A549 treated with DMSO at 1 μM for 4 hours (cell line): Measurements from ENCODE around the gene HNRNPCL2. TPM values are rescaled to one million over a fixed set of nuclear protein-coding genes. Genes with fewer than 3 reads are reported as not detected.

ENCODE experiments used
- total RNA-seq: library from RNA; stranded (reverse); fragments of 200-300 nt; extraction: Qiagen RNA extraction; gene quantifications from 5 replicates; pipeline ENCODE4 v1.2.3, GENCODE V29; 2022; ENCODE audit warnings: low read depth

HNRNPCL2 gene
- not detected in 5 replicates for total RNA-seq

DNA sequence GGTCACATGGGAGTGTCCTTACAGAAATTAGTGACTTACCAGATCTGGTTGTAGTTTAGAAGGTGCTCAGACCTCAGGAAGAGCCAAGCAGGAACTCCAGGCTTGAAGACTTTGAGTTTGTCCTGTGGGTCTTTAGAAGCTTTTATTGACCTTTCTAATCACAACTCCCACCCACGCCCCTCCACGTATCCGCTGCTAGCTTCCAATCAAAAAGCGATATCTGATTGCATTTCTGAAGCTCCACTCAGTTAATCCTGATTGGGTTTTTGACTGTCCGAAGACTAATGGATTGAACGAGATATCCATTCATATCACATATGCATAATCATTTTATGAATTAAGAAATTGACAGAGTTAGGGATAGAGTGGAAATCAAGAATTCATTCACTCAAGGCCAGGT is at the start of gene HNRNPCL2:
Gene HNRNPCL2 (minus strand): TSS at position 101 of the 400 bp plus-strand sequence. CDS start 454 bp downstream, outside the sequence.

DNA sequence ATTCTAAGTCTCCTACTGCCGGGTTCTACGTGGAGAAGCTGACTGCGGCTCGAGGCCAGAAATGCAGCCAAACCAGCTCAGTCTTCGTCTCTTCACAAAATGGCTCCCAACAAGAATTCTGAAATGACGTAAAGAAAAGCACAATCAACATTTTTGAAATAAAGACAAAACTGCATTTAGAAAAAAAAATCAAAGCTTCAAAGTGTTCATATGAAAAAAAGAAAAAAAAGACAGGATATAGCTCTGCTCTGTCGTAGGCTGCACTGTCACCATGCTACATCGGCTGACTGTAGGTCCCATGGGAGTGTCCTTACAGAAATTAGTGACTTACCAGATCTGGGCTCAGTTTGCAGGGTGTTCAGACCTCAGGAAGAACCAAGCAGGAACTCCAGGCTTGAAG is 48.9 kb upstream of the HNRNPCL2 start, which contains the start of gene HNRNPCL4:
Gene HNRNPCL4 (minus strand): TSS at position 101 of the 400 bp plus-strand sequence. CDS start 164 bp downstream, outside the sequence.

DNA sequence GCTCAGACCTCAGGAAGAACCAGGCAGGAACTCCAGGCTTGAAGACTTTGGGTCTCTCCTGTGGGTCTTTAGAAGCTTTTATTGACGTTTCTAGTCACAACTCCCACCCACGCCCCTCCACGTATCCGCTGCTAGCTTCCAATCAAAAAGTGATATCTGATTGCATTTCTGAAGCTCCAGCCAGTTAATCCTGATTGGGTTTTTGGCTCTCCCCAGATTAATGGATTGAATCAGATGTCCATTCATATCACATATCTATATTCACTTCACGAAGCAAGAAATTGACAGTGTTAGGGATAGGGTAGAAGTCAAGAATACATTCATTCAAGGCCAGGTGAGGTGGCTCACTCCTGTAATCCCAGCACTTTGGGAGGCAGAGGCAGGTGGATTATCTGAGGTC is 39.3 kb upstream of the HNRNPCL2 start, which contains the start of gene PRAMEF26:
Gene PRAMEF26 (minus strand): TSS at position 101 of the 400 bp plus-strand sequence. CDS start 2,914 bp downstream, outside the sequence.

DNA sequence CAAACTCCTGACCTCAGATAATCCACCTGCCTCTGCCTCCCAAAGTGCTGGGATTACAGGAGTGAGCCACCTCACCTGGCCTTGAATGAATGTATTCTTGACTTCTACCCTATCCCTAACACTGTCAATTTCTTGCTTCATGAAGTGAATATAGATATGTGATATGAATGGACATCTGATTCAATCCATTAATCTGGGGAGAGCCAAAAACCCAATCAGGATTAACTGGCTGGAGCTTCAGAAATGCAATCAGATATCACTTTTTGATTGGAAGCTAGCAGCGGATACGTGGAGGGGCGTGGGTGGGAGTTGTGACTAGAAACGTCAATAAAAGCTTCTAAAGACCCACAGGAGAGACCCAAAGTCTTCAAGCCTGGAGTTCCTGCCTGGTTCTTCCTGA is 46.2 kb downstream of the HNRNPCL2 start, which contains the start of gene PRAMEF25:
Gene PRAMEF25 (plus strand): TSS at position 301 of the 400 bp plus-strand sequence. CDS start 2,920 bp downstream, outside the sequence.

Other genes with a start within 250 kb of the HNRNPCL2 start
- gene PRAMEF4, start 230.7 kb downstream of the HNRNPCL2 start, total RNA-seq, result not detected in 5 replicates
- gene PRAMEF10, start 218.6 kb downstream of the HNRNPCL2 start, total RNA-seq, result not detected in 5 replicates
- not detected in 5 replicates for gene PRAMEF7, start 200.2 kb downstream of the HNRNPCL2 start, total RNA-seq
- not detected in 5 replicates for gene PRAMEF6, start 169.3 kb downstream of the HNRNPCL2 start, total RNA-seq
- not detected in 5 replicates for gene PRAMEF27, start 60.3 kb downstream of the HNRNPCL2 start, total RNA-seq
- not detected in 5 replicates for gene HNRNPCL3, start 56.1 kb downstream of the HNRNPCL2 start, total RNA-seq
- not detected in 5 replicates for gene PRAMEF25, start 46.1 kb downstream of the HNRNPCL2 start, total RNA-seq
- not detected in 5 replicates for gene PRAMEF26, start 39.2 kb upstream of the HNRNPCL2 start, total RNA-seq
- gene HNRNPCL4, start 48.8 kb upstream of the HNRNPCL2 start, total RNA-seq, result not detected in 5 replicates
- gene PRAMEF9, start 55.0 kb upstream of the HNRNPCL2 start, total RNA-seq, result not detected in 5 replicates
- not detected in 5 replicates for gene PRAMEF13, start 84.6 kb upstream of the HNRNPCL2 start, total RNA-seq
- gene PRAMEF18, start 109.3 kb upstream of the HNRNPCL2 start, total RNA-seq, result not detected in 5 replicates
- gene PRAMEF5, start 137.3 kb upstream of the HNRNPCL2 start, total RNA-seq, result not detected in 5 replicates
- 0.06 TPM in 1 of 5 replicates, not detected in the others for gene PRAMEF8, start 168.3 kb upstream of the HNRNPCL2 start, total RNA-seq
- not detected in 5 replicates for gene PRAMEF33, start 186.7 kb upstream of the HNRNPCL2 start, total RNA-seq
- gene PRAMEF15, start 198.7 kb upstream of the HNRNPCL2 start, total RNA-seq, result not detected in 5 replicates
- gene PRAMEF14, start 230.3 kb upstream of the HNRNPCL2 start, total RNA-seq, result not detected in 5 replicates